Endothelial cell of umbilical vein (primary cell): ENCODE data around the gene MXI1. TPM values are rescaled to one million over a fixed set of nuclear protein-coding genes. Genes with fewer than 3 reads are reported as not detected.

Source experiments
- BruUV-seq: library from RNA; stranded (reverse); fragments of 400-500 nt; replicated peaks from 2 replicates; lab custom pipeline; 2021; lab: Mats Ljungman, UMichigan
- CTCF ChIA-PET: fragments of 300-600, 350-600 bp; sonication (Branson Sonifier 250); formaldehyde crosslinking; loops from one replicate; lab custom pipeline; 2021; ENCODE audit warnings: antibody characterized with exemption, inconsistent platforms; lab: Charles Lee
- POLR2A ChIA-PET: fragments of 300-600, 350-600 bp; sonication (Branson Sonifier 250); formaldehyde crosslinking; loops from one replicate; lab custom pipeline; 2021; ENCODE audit warnings: antibody characterized with exemption, inconsistent platforms; lab: Charles Lee
- DNase-seq: peaks from one replicate; pipeline ENCODE4 v3.0.0-alpha.2; 2011; ENCODE audit warnings: low read depth, low spot score
- FAIRE-seq: peaks from 2 replicates; lab custom pipeline; 2011; peaks lifted over from hg19 to GRCh38; lab: Jason Lieb, UNC
- H2AFZ ChIP-seq: 2 replicates; pipeline ENCODE4 v1.6.0; 2012; ENCODE audit warnings: low read depth, low read length, control low read depth, inconsistent platforms
- H3K27ac ChIP-seq: 2 replicates; pipeline ENCODE4 v1.5.1; 2011; ENCODE audit warnings: low read depth, mild to moderate bottlenecking, control low read depth, low read length, moderate library complexity; ENCODE audit not compliant: insufficient read depth
- H3K27me3 ChIP-seq, 2 experiments: 2 replicates each; pipeline versions ENCODE4 v1.6.0 to v1.6.1; 2011; ENCODE audit warnings: low read length in 2 of 2, mixed read lengths in 1 of 2; ENCODE audit not compliant: control insufficient read depth in 2 of 2, insufficient read depth in 2 of 2
- H3K36me3 ChIP-seq, 2 experiments: 2 replicates in 1 of 2; 3 replicates in 1 of 2; pipeline ENCODE4 v1.5.1; 2011; ENCODE audit warnings: low read length in 2 of 2, mild to moderate bottlenecking in 1 of 2, moderate library complexity in 1 of 2; ENCODE audit not compliant: control insufficient read depth in 2 of 2, insufficient read depth in 2 of 2; ENCODE audit errors: extremely low read depth in 1 of 2
- H3K4me1 ChIP-seq: 3 replicates; pipeline ENCODE4 v1.5.1; 2011; ENCODE audit warnings: mild to moderate bottlenecking, low read length; ENCODE audit not compliant: control insufficient read depth, insufficient read depth; ENCODE audit errors: extremely low read depth
- H3K4me2 ChIP-seq: 2 replicates; pipeline ENCODE4 v1.6.1; 2011; ENCODE audit warnings: low read length, control low read depth, mixed read lengths; ENCODE audit not compliant: insufficient read depth
- H3K4me3 ChIP-seq, 3 experiments: fragments of 200-600 bp in 1 of 3; sonication (generic), shearing (Covaris generic) in 1 of 3; replicated peaks in 1 of 3; 2 replicates each; pipeline ENCODE4 v1.5.1; 2011 to 2016; ENCODE audit warnings: control low read depth in 3 of 3, low read length in 3 of 3, mild to moderate bottlenecking in 2 of 3, inconsistent platforms in 1 of 3, low read depth in 1 of 3, moderate library complexity in 1 of 3; ENCODE audit not compliant: insufficient read depth in 1 of 3
- H3K79me2 ChIP-seq: 2 replicates; pipeline ENCODE4 v1.6.0; 2012; ENCODE audit warnings: low read length, inconsistent platforms; ENCODE audit not compliant: control insufficient read depth, insufficient read depth
- H3K9ac ChIP-seq: replicated peaks from 2 replicates; pipeline ENCODE3; 2011; ENCODE audit warnings: low read length, control low read depth; ENCODE audit not compliant: insufficient read depth; ENCODE audit errors: extremely low read depth
- H3K9me1 ChIP-seq: replicated peaks from 3 replicates; pipeline ENCODE4 v1.6.0; 2011; ENCODE audit warnings: mild to moderate bottlenecking, low read length; ENCODE audit not compliant: control insufficient read depth, insufficient read depth; ENCODE audit errors: extremely low read depth
- H3K9me3 ChIP-seq: replicated peaks from 2 replicates; pipeline ENCODE4 v1.5.1; 2012; ENCODE audit warnings: low read length, inconsistent platforms; ENCODE audit not compliant: control insufficient read depth, insufficient read depth
- H4K20me1 ChIP-seq: replicated peaks from 2 replicates; pipeline ENCODE3; 2011; ENCODE audit warnings: mild to moderate bottlenecking, low read length; ENCODE audit not compliant: control insufficient read depth, insufficient read depth; ENCODE audit errors: extremely low read depth
- CTCF ChIP-seq, 2 donors: IDR thresholded peaks; 1 replicate in 1 of 2; 2 replicates in 1 of 2; pipeline ENCODE4 v1.5.1; 2011; ENCODE audit warnings: low read length in 2 of 2, mild to moderate bottlenecking in 2 of 2, moderate library complexity in 2 of 2, control low read depth in 1 of 2, inconsistent platforms in 1 of 2, low read depth in 1 of 2; ENCODE audit not compliant: insufficient read depth in 1 of 2; ENCODE audit errors: extremely low read depth in 1 of 2
- EZH2 ChIP-seq: IDR thresholded peaks from 2 replicates; pipeline ENCODE4 v1.6.1; 2012; ENCODE audit warnings: borderline replicate concordance, low read depth, mild to moderate bottlenecking, moderate library complexity, low read length, inconsistent platforms; ENCODE audit not compliant: severe bottlenecking
- GATA2 ChIP-seq: IDR thresholded peaks from 2 replicates; pipeline ENCODE4 v1.7.0; 2011; ENCODE audit warnings: low read depth, mild to moderate bottlenecking, moderate library complexity, mixed read lengths, low read length; ENCODE audit not compliant: insufficient read length, insufficient read depth
- JUN ChIP-seq: IDR thresholded peaks from 2 replicates; pipeline ENCODE4 v1.6.1; 2011; ENCODE audit warnings: borderline replicate concordance, low read depth; ENCODE audit not compliant: insufficient read length, insufficient read depth
- MYC ChIP-seq: IDR thresholded peaks from one replicate; pipeline ENCODE4 v1.6.1; 2011; ENCODE audit warnings: mild to moderate bottlenecking, low read depth, low read length
- POLR2AphosphoS5 ChIP-seq: IDR thresholded peaks from 2 replicates; pipeline ENCODE4 v1.6.1; 2012; ENCODE audit warnings: low read depth, mild to moderate bottlenecking, control low read depth, low read length, moderate library complexity; ENCODE audit not compliant: insufficient read depth
- dilution Hi-C: fragments of 300-500 bp; cut with MboI; formaldehyde crosslinking; loops from one replicate; pipeline ENCODE4 v1.15.0; 2019; ENCODE audit warnings: low sequenced_read_pairs; ENCODE audit not compliant: extremely low pct_ligation_motif_present
- intact Hi-C: fragments of 100-400 bp; cut with micrococcal nuclease; formaldehyde crosslinking; loops from one replicate; pipeline ENCODE4 v1.10.0; 2022
- polyA plus RNA-seq, 4 experiments: library from polyadenylated mRNA; depleted of rRNA in 3 of 4; stranded (reverse) in 3 of 4; unstranded in 1 of 4; fragments of >200 nt; gene quantifications; 2 replicates each; pipeline versions ENCODE4 v1.2.1 to v1.2.3, GENCODE V29; 2011 to 2012; ENCODE audit warnings: missing spikeins in 1 of 4
- total RNA-seq: library from RNA; stranded (reverse); gene quantifications from 2 replicates; pipeline ENCODE4 v1.2.3, GENCODE V29; 2021

Gene MXI1
- total and polyA plus RNA-seq, 2 donors (not counting 3 experiments of a cell fraction or from before 2014, with no cell fraction given): 2.7 to 8.5 TPM

DNA sequence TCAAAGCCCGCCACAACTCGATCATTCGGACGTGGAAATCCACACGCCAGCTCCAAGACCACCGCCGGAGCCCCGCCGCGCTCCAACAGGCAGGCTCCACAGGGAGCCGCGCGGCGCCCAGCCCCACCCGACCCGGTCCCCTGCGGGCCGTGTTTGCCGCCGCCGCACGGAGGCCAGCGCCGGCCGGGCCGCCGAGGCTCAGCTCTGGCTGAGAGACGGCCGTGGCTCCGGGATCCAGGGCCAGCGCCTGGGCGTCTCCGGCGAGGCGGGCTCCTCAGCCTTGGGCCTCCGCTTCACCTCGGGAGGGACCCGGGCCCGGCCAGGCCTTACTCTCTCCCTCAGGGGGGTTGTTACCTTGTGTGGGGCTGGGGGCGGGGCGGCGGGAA is 97.0 kb downstream of the MXI1 start:
- no peaks in the 10 kb centered on the region for H3K9me1 ChIP-seq
- no peak for DNase-seq
- peak overlapping the region; percentile 99 for H3K9ac ChIP-seq
- H3K79me2 ChIP-seq: peaks cover 51% of the 10 kb centered on the region
- no peak for FAIRE-seq
- H3K4me2 ChIP-seq: peak overlapping the region; percentile 95
- dilution Hi-C loops: no loop called here
- H2AFZ ChIP-seq: peak overlapping the region; percentile 21
- H4K20me1 ChIP-seq: peaks cover 9% of the 10 kb centered on the region
- ChIA-PET POLR2A (interaction anchor here (0.6 to 1.0 kb wide), 4 partner anchors 8 to 592 kb away, joined by 3 to 10 read pairs (median 6); no protein-coding TSS in a partner anchor), CTCF (interaction anchor here (0.6 to 4.2 kb wide), 16 partner anchors 8 to 1833 kb away, joined by 3 to 80 read pairs (median 7); no protein-coding TSS in a partner anchor)
- TF ChIP-seq CTCF (IDR thresholded peaks at IDR 0.05; ENCODE audit: extremely low read depth in 1 of 2, insufficient read depth in 1 of 2, low read depth in 1 of 2, low read length in 2 of 2) (no peak), POLR2AphosphoS5 (no peak), JUN (no peak), EZH2 (no peak), GATA2 (no peak), MYC (no peak)
- peak overlapping the region; percentile 97 for H3K27ac ChIP-seq
- H3K27me3 ChIP-seq: no peaks in the 10 kb centered on the region
- H3K36me3 ChIP-seq: peaks cover 7 to 17% of the 10 kb centered on the region in 2 experiments
- TSS peak; percentile 23 for BruUV-seq
- H3K4me3 ChIP-seq: peak overlapping the region; percentile 95 to 99 (median 99)
- intact Hi-C loops: loop anchor here (1.0 kb wide), 1 partner anchor 167 kb away; no protein-coding TSS in a partner anchor
- H3K4me1 ChIP-seq: peaks cover 42% of the 10 kb centered on the region
- H3K9me3 ChIP-seq: no peaks in the 10 kb centered on the region
